ENCODE data around the gene TMEM132E.

DNA sequence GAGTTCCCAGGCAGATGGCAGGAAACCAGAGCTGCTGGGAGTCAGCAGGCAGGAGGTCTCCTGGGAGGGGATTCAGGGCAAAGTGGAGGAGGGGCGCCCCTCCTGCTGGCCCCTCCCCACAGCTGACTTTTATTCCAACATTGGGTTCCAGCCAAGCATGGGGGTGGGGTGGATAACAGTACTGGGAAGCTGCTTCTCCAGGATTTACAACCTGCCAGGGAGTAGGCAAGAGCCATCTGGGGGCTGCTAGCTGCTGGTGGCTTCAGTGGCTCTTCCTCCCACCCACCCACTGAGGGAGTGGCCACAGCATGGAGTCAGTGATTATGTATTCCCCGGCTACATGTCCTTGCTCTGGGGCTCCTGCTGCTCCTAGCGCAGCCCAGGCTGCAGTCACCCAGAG lies 36.8 kb downstream of the TMEM132E start:
- TF ChIP-seq, protein P1, sequence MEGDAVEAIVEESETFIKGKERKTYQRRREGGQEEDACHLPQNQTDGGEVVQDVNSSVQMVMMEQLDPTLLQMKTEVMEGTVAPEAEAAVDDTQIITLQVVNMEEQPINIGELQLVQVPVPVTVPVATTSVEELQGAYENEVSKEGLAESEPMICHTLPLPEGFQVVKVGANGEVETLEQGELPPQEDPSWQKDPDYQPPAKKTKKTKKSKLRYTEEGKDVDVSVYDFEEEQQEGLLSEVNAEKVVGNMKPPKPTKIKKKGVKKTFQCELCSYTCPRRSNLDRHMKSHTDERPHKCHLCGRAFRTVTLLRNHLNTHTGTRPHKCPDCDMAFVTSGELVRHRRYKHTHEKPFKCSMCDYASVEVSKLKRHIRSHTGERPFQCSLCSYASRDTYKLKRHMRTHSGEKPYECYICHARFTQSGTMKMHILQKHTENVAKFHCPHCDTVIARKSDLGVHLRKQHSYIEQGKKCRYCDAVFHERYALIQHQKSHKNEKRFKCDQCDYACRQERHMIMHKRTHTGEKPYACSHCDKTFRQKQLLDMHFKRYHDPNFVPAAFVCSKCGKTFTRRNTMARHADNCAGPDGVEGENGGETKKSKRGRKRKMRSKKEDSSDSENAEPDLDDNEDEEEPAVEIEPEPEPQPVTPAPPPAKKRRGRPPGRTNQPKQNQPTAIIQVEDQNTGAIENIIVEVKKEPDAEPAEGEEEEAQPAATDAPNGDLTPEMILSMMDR (IDR thresholded peaks at IDR 0.05; ENCODE audit: insufficient read depth, low read length): no peak
- TF ChIP-seq, protein P2, sequence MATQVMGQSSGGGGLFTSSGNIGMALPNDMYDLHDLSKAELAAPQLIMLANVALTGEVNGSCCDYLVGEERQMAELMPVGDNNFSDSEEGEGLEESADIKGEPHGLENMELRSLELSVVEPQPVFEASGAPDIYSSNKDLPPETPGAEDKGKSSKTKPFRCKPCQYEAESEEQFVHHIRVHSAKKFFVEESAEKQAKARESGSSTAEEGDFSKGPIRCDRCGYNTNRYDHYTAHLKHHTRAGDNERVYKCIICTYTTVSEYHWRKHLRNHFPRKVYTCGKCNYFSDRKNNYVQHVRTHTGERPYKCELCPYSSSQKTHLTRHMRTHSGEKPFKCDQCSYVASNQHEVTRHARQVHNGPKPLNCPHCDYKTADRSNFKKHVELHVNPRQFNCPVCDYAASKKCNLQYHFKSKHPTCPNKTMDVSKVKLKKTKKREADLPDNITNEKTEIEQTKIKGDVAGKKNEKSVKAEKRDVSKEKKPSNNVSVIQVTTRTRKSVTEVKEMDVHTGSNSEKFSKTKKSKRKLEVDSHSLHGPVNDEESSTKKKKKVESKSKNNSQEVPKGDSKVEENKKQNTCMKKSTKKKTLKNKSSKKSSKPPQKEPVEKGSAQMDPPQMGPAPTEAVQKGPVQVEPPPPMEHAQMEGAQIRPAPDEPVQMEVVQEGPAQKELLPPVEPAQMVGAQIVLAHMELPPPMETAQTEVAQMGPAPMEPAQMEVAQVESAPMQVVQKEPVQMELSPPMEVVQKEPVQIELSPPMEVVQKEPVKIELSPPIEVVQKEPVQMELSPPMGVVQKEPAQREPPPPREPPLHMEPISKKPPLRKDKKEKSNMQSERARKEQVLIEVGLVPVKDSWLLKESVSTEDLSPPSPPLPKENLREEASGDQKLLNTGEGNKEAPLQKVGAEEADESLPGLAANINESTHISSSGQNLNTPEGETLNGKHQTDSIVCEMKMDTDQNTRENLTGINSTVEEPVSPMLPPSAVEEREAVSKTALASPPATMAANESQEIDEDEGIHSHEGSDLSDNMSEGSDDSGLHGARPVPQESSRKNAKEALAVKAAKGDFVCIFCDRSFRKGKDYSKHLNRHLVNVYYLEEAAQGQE (IDR thresholded peaks at IDR 0.05; ENCODE audit: insufficient replicate concordance, low read depth): no peak

Data from HL-60 (cell line).